Neuronal stem cell (in vitro differentiated cells): ENCODE results near the gene GARIN3.

Source experiments
- DNase-seq: peaks from one replicate; pipeline ENCODE4 v3.0.0-alpha.2; 2013; ENCODE audit warnings: low spot score
- H2AFZ ChIP-seq: one replicate; pipeline ENCODE4 v1.6.1; 2013; ENCODE audit warnings: mild to moderate bottlenecking, low read length, inconsistent platforms
- H2AK5ac ChIP-seq: 2 replicates; pipeline ENCODE4 v1.6.1; 2013; ENCODE audit warnings: low read depth, mild to moderate bottlenecking, inconsistent platforms, low read length, moderate library complexity, mixed read lengths
- H2BK120ac ChIP-seq: 2 replicates; pipeline ENCODE4 v1.6.1; 2013; ENCODE audit warnings: low read depth, mild to moderate bottlenecking, inconsistent platforms, low read length, moderate library complexity, mixed read lengths
- H2BK12ac ChIP-seq: one replicate; pipeline ENCODE4 v1.6.1; 2013; ENCODE audit warnings: low read length, inconsistent platforms
- H2BK15ac ChIP-seq: 2 replicates; pipeline ENCODE4 v1.6.1; 2013; ENCODE audit warnings: mild to moderate bottlenecking, low read length, inconsistent platforms, mixed read lengths
- H2BK5ac ChIP-seq: one replicate; pipeline ENCODE4 v1.6.1; 2013; ENCODE audit warnings: inconsistent platforms, mild to moderate bottlenecking, low read length, moderate library complexity
- H3K14ac ChIP-seq: one replicate; pipeline ENCODE4 v1.6.1; 2013; ENCODE audit warnings: low read length, inconsistent platforms
- H3K18ac ChIP-seq: 2 replicates; pipeline ENCODE4 v1.6.1; 2013; ENCODE audit warnings: low read length, inconsistent platforms
- H3K23ac ChIP-seq: 2 replicates; pipeline ENCODE4 v1.6.1; 2013; ENCODE audit warnings: low read depth, mild to moderate bottlenecking, mixed read lengths, low read length, inconsistent platforms; ENCODE audit not compliant: poor library complexity
- H3K27ac ChIP-seq: replicated peaks from 3 replicates; pipeline ENCODE4 v1.5.1; 2013; ENCODE audit warnings: low read length, inconsistent platforms
- H3K27me3 ChIP-seq, 3 experiments: 2 replicates each; pipeline ENCODE4 v1.6.1; 2013; ENCODE audit warnings: low read length in 3 of 3, mild to moderate bottlenecking in 2 of 3, inconsistent platforms in 1 of 3, low read depth in 1 of 3, mixed read lengths in 1 of 3, moderate library complexity in 1 of 3; ENCODE audit not compliant: control insufficient read depth in 3 of 3, insufficient read depth in 3 of 3
- H3K36me3 ChIP-seq, 2 donors: replicated peaks in 1 of 2; 2 replicates each; pipeline ENCODE4 v1.6.1; 2013; ENCODE audit warnings: low read length in 2 of 2; ENCODE audit not compliant: control insufficient read depth in 2 of 2, insufficient read depth in 2 of 2
- H3K4ac ChIP-seq: 2 replicates; pipeline ENCODE4 v1.6.1; 2013; ENCODE audit warnings: inconsistent platforms, mild to moderate bottlenecking, low read length, moderate library complexity
- H3K4me1 ChIP-seq, 2 donors: 1 replicate in 1 of 2; 2 replicates in 1 of 2; pipeline ENCODE4 v1.6.1; 2013; ENCODE audit warnings: low read length in 2 of 2, low read depth in 1 of 2; ENCODE audit not compliant: control insufficient read depth in 2 of 2, insufficient read depth in 1 of 2
- H3K4me2 ChIP-seq: one replicate; pipeline ENCODE4 v1.6.1; 2013; ENCODE audit warnings: mild to moderate bottlenecking, low read length, inconsistent platforms; ENCODE audit not compliant: insufficient read depth, poor library complexity, severe bottlenecking
- H3K4me3 ChIP-seq, 2 donors: 2 replicates each; pipeline ENCODE4 v1.5.1; 2013; ENCODE audit warnings: low read length in 2 of 2, mild to moderate bottlenecking in 2 of 2, inconsistent platforms in 1 of 2, moderate library complexity in 1 of 2
- H3K79me1 ChIP-seq: one replicate; pipeline ENCODE4 v1.6.1; 2013; ENCODE audit warnings: low read depth, mild to moderate bottlenecking, inconsistent platforms, low read length, moderate library complexity
- H3K9ac ChIP-seq: one replicate; pipeline ENCODE4 v1.6.1; 2013; ENCODE audit warnings: mild to moderate bottlenecking, low read depth, low read length, inconsistent platforms; ENCODE audit not compliant: poor library complexity
- H3K9me3 ChIP-seq, 2 donors: replicated peaks in 1 of 2; 2 replicates each; pipeline versions ENCODE3 to v1.6.1; 2013; ENCODE audit warnings: low read length in 2 of 2, mild to moderate bottlenecking in 2 of 2, inconsistent platforms in 1 of 2, low read depth in 1 of 2, mixed read lengths in 1 of 2, moderate library complexity in 1 of 2; ENCODE audit not compliant: control insufficient read depth in 2 of 2, insufficient read depth in 1 of 2
- H4K8ac ChIP-seq: one replicate; pipeline ENCODE4 v1.6.1; 2013; ENCODE audit warnings: low read depth, mild to moderate bottlenecking, inconsistent platforms, low read length, moderate library complexity
- H4K91ac ChIP-seq: one replicate; pipeline ENCODE4 v1.6.1; 2013; ENCODE audit warnings: low read length, low read depth, mild to moderate bottlenecking, inconsistent platforms; ENCODE audit not compliant: poor library complexity
- WGBS, 2 donors: extraction: QIAGEN DNeasy Blood & Tissue Kit; methylation state at CpG; one replicate each; pipeline ENCODE4 v1.1.7; 2013; ENCODE audit warnings: missing lambda C conversion rate in 2 of 2, mixed read lengths in 1 of 2; ENCODE audit not compliant: insufficient read length in 2 of 2, insufficient replicate concordance in 1 of 2; ENCODE audit errors: extremely low coverage in 2 of 2; 5-methylcytosine and 5-hydroxymethylcytosine counted together

Gene GARIN3

DNA sequence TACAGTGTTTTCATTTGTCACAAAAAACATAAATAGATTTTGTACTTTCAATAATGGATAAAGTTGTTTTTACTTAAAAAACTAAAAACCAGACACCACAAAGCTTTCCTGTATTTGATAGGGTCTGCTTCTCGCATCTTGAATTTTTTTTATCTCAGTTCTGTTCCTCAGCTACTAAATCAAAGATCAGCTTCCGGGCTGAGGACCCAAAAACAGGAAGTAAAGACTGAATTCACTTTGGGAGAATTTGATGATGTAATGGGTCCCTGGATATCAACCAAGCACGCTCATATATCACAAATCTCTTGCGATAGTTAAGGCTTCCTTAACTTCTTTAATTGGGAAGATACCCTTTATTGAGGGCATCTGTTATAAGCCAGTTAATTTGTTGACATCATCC, 38.7 kb upstream of the GARIN3 start:
- H3K9ac ChIP-seq = no peak overlapping the region
- no CpG with 5 or more reads among the region's 4 CpGs for WGBS, 2 donors
- no peak overlapping the region for H2BK5ac ChIP-seq
- no peak overlapping the region for H4K91ac ChIP-seq
- H3K4ac ChIP-seq = no peak overlapping the region
- H3K27me3 ChIP-seq = peaks cover 0 to 6% (median 0%) of the 10 kb centered on the region in 3 experiments
- no peaks in the 10 kb centered on the region for H3K4me1 ChIP-seq
- H2AFZ ChIP-seq = no peak overlapping the region
- H3K36me3 ChIP-seq = no peaks in the 10 kb centered on the region
- no peak overlapping the region for H4K8ac ChIP-seq
- H3K27ac ChIP-seq = no peak overlapping the region
- no peak overlapping the region for H2BK15ac ChIP-seq
- no peak overlapping the region for H3K4me2 ChIP-seq
- H3K18ac ChIP-seq = no peak overlapping the region
- no peaks in the 10 kb centered on the region for H3K9me3 ChIP-seq
- no peak overlapping the region for H2BK120ac ChIP-seq
- H2AK5ac ChIP-seq = no peak overlapping the region
- no peak overlapping the region for H2BK12ac ChIP-seq
- no peak overlapping the region for H3K23ac ChIP-seq
- DNase-seq = no peak
- no peak overlapping the region for H3K4me3 ChIP-seq
- no peaks in the 10 kb centered on the region for H3K79me1 ChIP-seq
- no peak overlapping the region for H3K14ac ChIP-seq

DNA sequence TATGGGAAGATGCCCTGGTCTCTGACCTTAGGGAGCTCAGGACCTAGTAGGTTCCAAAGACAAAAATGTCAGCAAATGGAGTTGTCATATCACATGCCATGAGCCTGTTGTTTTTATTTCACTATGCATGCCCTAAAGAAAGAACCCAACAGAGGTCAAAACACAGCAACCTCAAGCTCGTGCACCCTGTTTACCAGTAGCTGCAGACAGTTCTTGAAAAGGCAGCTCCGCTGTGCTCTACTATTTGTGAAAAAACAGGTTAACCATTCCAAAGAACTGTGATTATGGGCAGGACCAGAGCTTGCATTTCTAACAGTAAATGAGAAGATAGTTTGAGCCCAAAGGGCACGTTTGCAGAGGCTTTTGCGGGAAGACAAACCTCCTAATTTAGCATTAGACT, 37.4 kb upstream of the GARIN3 start:
- H3K27me3 ChIP-seq = peaks cover 0 to 13% (median 0%) of the 10 kb centered on the region in 3 experiments
- H3K79me1 ChIP-seq = no peaks in the 10 kb centered on the region
- no peak overlapping the region for H2AK5ac ChIP-seq
- no peak overlapping the region for H2AFZ ChIP-seq
- H3K9me3 ChIP-seq = no peaks in the 10 kb centered on the region
- H3K23ac ChIP-seq = no peak overlapping the region
- H2BK15ac ChIP-seq = no peak overlapping the region
- no peaks in the 10 kb centered on the region for H3K36me3 ChIP-seq
- no peak overlapping the region for H3K4me2 ChIP-seq
- no peaks in the 10 kb centered on the region for H3K4me1 ChIP-seq
- no peak overlapping the region for H3K18ac ChIP-seq
- no peak overlapping the region for H3K14ac ChIP-seq
- no peak overlapping the region for H2BK12ac ChIP-seq
- H2BK120ac ChIP-seq = no peak overlapping the region
- H4K91ac ChIP-seq = no peak overlapping the region
- no peak overlapping the region for H3K27ac ChIP-seq
- no peak overlapping the region for H3K4me3 ChIP-seq
- no peak overlapping the region for H4K8ac ChIP-seq
- H2BK5ac ChIP-seq = no peak overlapping the region
- WGBS, 2 donors = no CpG with 5 or more reads among the region's 4 CpGs
- H3K4ac ChIP-seq = no peak overlapping the region
- DNase-seq = no peak
- no peak overlapping the region for H3K9ac ChIP-seq

DNA sequence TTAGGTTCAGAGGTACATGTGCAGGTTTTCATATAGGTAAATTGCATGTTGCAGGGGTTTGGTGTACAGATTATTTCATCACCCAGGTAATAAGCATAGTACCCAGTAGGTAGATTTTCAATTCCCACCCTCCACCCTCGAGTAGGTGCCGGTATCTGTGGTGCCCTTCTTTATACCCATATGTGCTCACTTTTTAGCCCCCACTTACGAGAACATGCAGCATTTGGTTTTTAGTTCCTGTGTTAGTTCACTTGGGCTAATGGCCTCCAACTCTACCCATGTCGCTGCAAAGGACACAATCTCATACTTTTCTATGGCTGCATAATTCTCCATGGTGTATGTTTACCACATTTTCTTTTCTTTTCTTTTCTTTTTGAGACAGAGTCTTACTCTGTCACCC, 35.8 kb upstream of the GARIN3 start:
- Histone ChIP-seq H3K9ac (no peak overlapping the region), H3K4ac (no peak overlapping the region), H2BK120ac (no peak overlapping the region), H3K27me3 (peaks cover 0 to 13% (median 0%) of the 10 kb centered on the region in 3 experiments), H2AK5ac (no peak overlapping the region), H3K27ac (no peak overlapping the region), H3K9me3 (no peaks in the 10 kb centered on the region), H3K14ac (no peak overlapping the region), H3K4me1 (no peaks in the 10 kb centered on the region), H4K91ac (no peak overlapping the region), H3K23ac (no peak overlapping the region), H3K4me3 (no peak overlapping the region), H4K8ac (no peak overlapping the region), H3K18ac (no peak overlapping the region), H2BK15ac (no peak overlapping the region), H2BK5ac (no peak overlapping the region), H3K4me2 (no peak overlapping the region), H3K79me1 (no peaks in the 10 kb centered on the region), H2BK12ac (no peak overlapping the region), H3K36me3 (no peaks in the 10 kb centered on the region), H2AFZ (no peak overlapping the region)
- no peak for DNase-seq
- WGBS, 2 donors = no CpG with 5 or more reads among the region's 4 CpGs

DNA sequence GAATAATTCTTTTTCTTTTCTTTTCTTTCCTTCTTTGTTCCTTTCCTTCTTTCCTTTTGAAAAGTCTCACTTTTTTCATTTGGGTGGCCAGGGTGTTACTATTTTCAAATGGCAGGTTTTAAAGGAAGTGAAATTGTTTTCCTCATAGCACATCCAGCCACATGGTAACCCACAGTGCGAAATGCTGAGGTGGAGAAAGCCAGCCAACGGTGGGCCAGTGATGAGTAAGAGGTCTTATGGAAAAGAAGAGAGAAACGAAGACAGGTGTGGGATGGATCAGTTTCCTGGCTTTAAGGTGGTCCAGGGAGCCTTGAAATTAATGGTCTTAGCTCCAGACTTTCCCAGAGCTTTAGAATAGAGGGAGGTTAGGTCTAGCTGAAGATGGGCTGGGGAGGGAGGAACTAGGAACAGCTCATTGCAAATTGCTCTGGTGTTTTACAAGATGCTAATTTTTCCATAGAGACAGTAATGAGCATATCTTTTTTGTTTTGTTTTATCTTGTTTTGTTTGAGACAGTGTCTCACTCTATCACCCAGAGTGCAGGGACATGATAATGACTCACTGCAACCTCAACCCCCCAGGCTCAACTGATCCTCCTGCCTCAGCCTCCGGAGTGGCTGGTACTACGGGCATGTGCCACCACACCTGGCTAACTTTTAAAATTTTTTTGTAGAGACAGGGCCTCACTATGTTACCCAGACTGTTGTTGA, 32.4 kb upstream of the GARIN3 start:
- Histone ChIP-seq H2BK5ac (no peak overlapping the region), H3K36me3 (no peaks in the 10 kb centered on the region), H4K91ac (no peak overlapping the region), H2BK15ac (no peak overlapping the region), H3K14ac (no peak overlapping the region), H3K4me2 (no peak overlapping the region), H3K18ac (no peak overlapping the region), H2AK5ac (no peak overlapping the region), H4K8ac (no peak overlapping the region), H2BK12ac (no peak overlapping the region), H3K27ac (no peak overlapping the region), H3K9ac (no peak overlapping the region), H3K27me3 (peaks cover 0 to 17% (median 0%) of the 10 kb centered on the region in 3 experiments), H3K4me1 (no peaks in the 10 kb centered on the region), H3K79me1 (no peaks in the 10 kb centered on the region), H2BK120ac (no peak overlapping the region), H3K4ac (no peak overlapping the region), H3K23ac (no peak overlapping the region), H3K9me3 (no peaks in the 10 kb centered on the region), H3K4me3 (no peak overlapping the region), H2AFZ (no peak overlapping the region)
- DNase-seq = no peak
- WGBS, 2 donors = no CpG with 5 or more reads among the region's 5 CpGs
